ENCODE results near the gene TRMT112.

Gene TRMT112

GRCh38 chr11:64268025-64268892 is 49.1 kb downstream of the TRMT112 start:
- no peak for DNase-seq

DNA sequence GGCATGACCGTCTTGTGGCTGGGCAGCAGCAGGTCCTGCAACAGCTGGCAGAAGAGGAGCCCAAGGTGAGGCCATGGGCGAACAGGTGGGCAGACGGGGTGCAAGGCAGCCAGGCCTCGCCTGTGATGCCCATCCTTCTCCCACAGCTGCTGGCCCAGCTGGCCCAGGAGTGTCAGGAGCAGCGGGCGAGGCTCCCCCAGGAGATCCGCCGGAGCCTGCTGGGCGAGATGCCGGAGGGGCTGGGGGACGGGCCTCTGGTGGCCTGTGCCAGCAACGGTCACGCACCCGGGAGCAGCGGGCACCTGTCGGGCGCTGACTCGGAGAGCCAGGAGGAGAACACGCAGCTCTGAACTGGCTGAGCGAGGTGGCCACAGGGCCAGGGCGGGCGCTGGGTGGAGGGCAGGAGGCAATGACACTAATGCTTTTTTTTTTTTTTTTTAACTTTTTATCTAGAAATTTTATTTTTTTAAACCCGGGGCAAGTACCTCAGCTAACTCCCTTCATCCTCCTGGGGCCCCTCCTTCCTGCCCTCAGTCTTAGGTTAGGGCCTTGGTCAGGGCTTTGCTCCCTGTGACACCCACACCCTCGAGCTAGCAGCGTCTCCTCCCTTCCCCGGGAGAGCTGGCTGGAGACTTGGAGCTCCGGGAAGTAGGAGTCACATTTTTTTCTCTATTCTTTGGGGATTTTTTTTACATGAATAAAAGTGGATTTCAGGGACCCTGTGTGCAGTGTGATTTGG is 50.0 kb downstream of the TRMT112 start:
- DNase-seq = no peak
